IMR-90 (cell line): ENCODE measurements around the gene ADAM23. TPM values are rescaled to one million over a fixed set of nuclear protein-coding genes. Genes with fewer than 3 reads are reported as not detected.

ENCODE experiments used
- ATAC-seq: fragments of 200-7000 bp; cut with Tn5 transposase; 2 replicates; pipeline ENCODE4 v1.9.1; 2020; ENCODE audit warnings: low read depth, mild to moderate bottlenecking, moderate library complexity
- BruUV-seq: library from RNA; stranded (reverse); fragments of 400-500 nt; replicated peaks from 2 replicates; lab custom pipeline; 2021; lab: Mats Ljungman, UMichigan
- CTCF ChIA-PET: fragments of 300-600 bp; formaldehyde crosslinking; extraction: SDS; loops from one replicate; lab custom pipeline; 2021; ENCODE audit warnings: antibody characterized with exemption; lab: Yijun Ruan, JAX
- POLR2A ChIA-PET: fragments of 300-600 bp; sonication (Branson Sonifier 250); formaldehyde crosslinking; loops from one replicate; lab custom pipeline; 2022; ENCODE audit warnings: antibody characterized with exemption; ENCODE audit not compliant: unreplicated experiment; lab: Charles Lee
- DNase-seq: peaks from one replicate; pipeline ENCODE4 v3.0.0; 2013
- H2AFZ ChIP-seq: replicated peaks from 2 replicates; pipeline ENCODE3; 2013; ENCODE audit warnings: low read length, mild to moderate bottlenecking; ENCODE audit not compliant: poor library complexity
- H2AK5ac ChIP-seq: 2 replicates; pipeline ENCODE4 v1.6.1; 2013; ENCODE audit warnings: low read depth, low read length, inconsistent platforms
- H2AK9ac ChIP-seq: replicated peaks from 2 replicates; pipeline ENCODE3; 2013; ENCODE audit warnings: mild to moderate bottlenecking, low read depth, low read length, moderate library complexity; ENCODE audit not compliant: poor library complexity
- H2BK120ac ChIP-seq: 2 replicates; pipeline ENCODE4 v1.6.1; 2013; ENCODE audit warnings: low read depth, low read length, inconsistent platforms
- H2BK15ac ChIP-seq: 3 replicates; pipeline ENCODE4 v1.6.1; 2013; ENCODE audit warnings: low read depth, low read length, inconsistent platforms
- H2BK20ac ChIP-seq: 2 replicates; pipeline ENCODE4 v1.6.1; 2013; ENCODE audit warnings: low read depth, mild to moderate bottlenecking, inconsistent platforms, low read length, moderate library complexity
- H2BK5ac ChIP-seq: 2 replicates; pipeline ENCODE4 v1.6.1; 2013; ENCODE audit warnings: mild to moderate bottlenecking, low read depth, low read length, inconsistent platforms; ENCODE audit not compliant: poor library complexity, severe bottlenecking
- H3K14ac ChIP-seq: replicated peaks from 2 replicates; pipeline ENCODE4 v1.6.1; 2013; ENCODE audit warnings: low read depth, low read length, inconsistent platforms
- H3K18ac ChIP-seq: 2 replicates; pipeline ENCODE4 v1.6.1; 2013; ENCODE audit warnings: low read depth, low read length, control low read depth
- H3K23ac ChIP-seq: 2 replicates; pipeline ENCODE4 v1.6.1; 2013; ENCODE audit warnings: low read depth, low read length, inconsistent platforms
- H3K27ac ChIP-seq: 2 replicates; pipeline ENCODE4 v1.5.1; 2013; ENCODE audit warnings: mild to moderate bottlenecking, control low read depth, low read length; ENCODE audit not compliant: insufficient read depth
- H3K27me3 ChIP-seq: 2 replicates; pipeline ENCODE4 v1.6.1; 2013; ENCODE audit warnings: low read length; ENCODE audit not compliant: control insufficient read depth, insufficient read depth
- H3K36me3 ChIP-seq: 2 replicates; pipeline ENCODE4 v1.6.1; 2013; ENCODE audit warnings: low read length, mixed read lengths; ENCODE audit not compliant: control insufficient read depth, insufficient read depth
- H3K4ac ChIP-seq: 2 replicates; pipeline ENCODE4 v1.6.1; 2013; ENCODE audit warnings: low read depth, low read length, inconsistent platforms
- H3K4me1 ChIP-seq: 2 replicates; pipeline ENCODE4 v1.6.1; 2013; ENCODE audit warnings: low read length, mixed read lengths; ENCODE audit not compliant: control insufficient read depth, insufficient read depth
- H3K4me2 ChIP-seq: 2 replicates; pipeline ENCODE4 v1.6.1; 2013; ENCODE audit warnings: low read depth, mild to moderate bottlenecking, control low read depth, low read length, moderate library complexity
- H3K4me3 ChIP-seq: 2 replicates; pipeline ENCODE4 v1.5.1; 2013; ENCODE audit warnings: low read depth, mild to moderate bottlenecking, control low read depth, low read length, moderate library complexity; ENCODE audit not compliant: insufficient read depth
- H3K56ac ChIP-seq: 2 replicates; pipeline ENCODE4 v1.6.1; 2013; ENCODE audit warnings: low read length, inconsistent platforms; ENCODE audit not compliant: insufficient read depth; ENCODE audit errors: extremely low read depth
- H3K79me1 ChIP-seq, 2 experiments: 2 replicates each; pipeline ENCODE4 v1.6.1; 2013; ENCODE audit warnings: low read length in 2 of 2, inconsistent platforms in 1 of 2, low read depth in 1 of 2
- H3K9ac ChIP-seq: 2 replicates; pipeline ENCODE4 v1.6.1; 2013; ENCODE audit warnings: low read depth, low read length, control low read depth
- H3K9me1 ChIP-seq: 2 replicates; pipeline ENCODE4 v1.6.1; 2013; ENCODE audit warnings: low read length, inconsistent platforms; ENCODE audit not compliant: insufficient read depth
- H3K9me3 ChIP-seq: 2 replicates; pipeline ENCODE4 v1.6.1; 2013; ENCODE audit warnings: low read length; ENCODE audit not compliant: control insufficient read depth, insufficient read depth
- H4K20me1 ChIP-seq: 2 replicates; pipeline ENCODE4 v1.6.1; 2013; ENCODE audit warnings: low read length, inconsistent platforms; ENCODE audit not compliant: insufficient read depth
- H4K5ac ChIP-seq: 2 replicates; pipeline ENCODE4 v1.6.1; 2013; ENCODE audit warnings: mild to moderate bottlenecking, low read depth, low read length, control low read depth
- H4K8ac ChIP-seq, 2 experiments: 2 replicates each; pipeline ENCODE4 v1.6.1; 2013; ENCODE audit warnings: low read depth in 2 of 2, low read length in 2 of 2, control low read depth in 1 of 2, inconsistent platforms in 1 of 2
- H4K91ac ChIP-seq: 2 replicates; pipeline ENCODE4 v1.6.1; 2013; ENCODE audit warnings: low read depth, low read length, inconsistent platforms; ENCODE audit not compliant: insufficient read depth
- BHLHE40 ChIP-seq: fragments of 150-350 bp; IDR thresholded peaks from 2 replicates; pipeline ENCODE4 v1.6.1; 2016; ENCODE audit warnings: mild to moderate bottlenecking, low read depth, low read length
- CEBPB ChIP-seq: IDR thresholded peaks from 2 replicates; pipeline ENCODE4 v1.6.1; 2012; ENCODE audit warnings: low read depth, low read length, improper control_type of control experiment
- CHD1 ChIP-seq: IDR thresholded peaks from 2 replicates; pipeline ENCODE4 v1.6.1; 2012; ENCODE audit warnings: low read depth, low read length, improper control_type of control experiment
- CTCF ChIP-seq: conservative IDR thresholded peaks from 2 replicates; pipeline ENCODE4 v1.5.1; 2012; ENCODE audit warnings: mild to moderate bottlenecking, low read depth, low read length, improper control_type of control experiment
- ELK1 ChIP-seq: fragments of 150-350 bp; IDR thresholded peaks from 2 replicates; pipeline ENCODE4 v1.6.1; 2016; ENCODE audit warnings: low read depth, mild to moderate bottlenecking, low read length, moderate library complexity, borderline replicate concordance
- FOS ChIP-seq: fragments of 150-350 bp; IDR thresholded peaks from 2 replicates; pipeline ENCODE4 v1.6.1; 2016; ENCODE audit warnings: low read depth, low read length
- MAFK ChIP-seq: IDR thresholded peaks from 2 replicates; pipeline ENCODE4 v1.6.1; 2012; ENCODE audit warnings: low read depth, low read length, improper control_type of control experiment
- MAZ ChIP-seq: IDR thresholded peaks from 2 replicates; pipeline ENCODE4 v1.6.1; 2012; ENCODE audit warnings: low read depth, mild to moderate bottlenecking, low read length, improper control_type of control experiment, moderate library complexity, borderline replicate concordance
- MXI1 ChIP-seq: IDR thresholded peaks from 2 replicates; pipeline ENCODE4 v1.6.1; 2012; ENCODE audit warnings: low read depth, mild to moderate bottlenecking, low read length, moderate library complexity, borderline replicate concordance
- NFE2L2 ChIP-seq: fragments of 150-350 bp; IDR thresholded peaks from 2 replicates; pipeline ENCODE4 v1.6.1; 2016; ENCODE audit warnings: low read depth, mild to moderate bottlenecking, low read length
- POLR2A ChIP-seq: IDR thresholded peaks from 2 replicates; pipeline ENCODE4 v1.6.1; 2012; ENCODE audit warnings: mild to moderate bottlenecking, low read depth, low read length
- RAD21 ChIP-seq: IDR thresholded peaks from 2 replicates; pipeline ENCODE4 v1.6.1; 2012; ENCODE audit warnings: low read length, improper control_type of control experiment
- RCOR1 ChIP-seq: IDR thresholded peaks from 2 replicates; pipeline ENCODE4 v1.6.1; 2012; ENCODE audit warnings: mild to moderate bottlenecking, low read length, improper control_type of control experiment; ENCODE audit not compliant: insufficient replicate concordance
- RFX5 ChIP-seq: IDR thresholded peaks from 2 replicates; pipeline ENCODE4 v1.8.0; 2012; ENCODE audit warnings: low read depth, mild to moderate bottlenecking, low read length, moderate library complexity
- SMC3 ChIP-seq: fragments of 150-350 bp; IDR thresholded peaks from 2 replicates; pipeline ENCODE4 v1.6.1; 2016; ENCODE audit warnings: low read depth, mild to moderate bottlenecking, antibody characterized with exemption, low read length, moderate library complexity
- USF2 ChIP-seq: fragments of 150-350 bp; IDR thresholded peaks from 2 replicates; pipeline ENCODE4 v1.6.1; 2017; ENCODE audit warnings: mild to moderate bottlenecking, antibody characterized with exemption, low read length, low read depth
- WGBS, 2 experiments: methylation state at CpG; one replicate each; pipeline versions ENCODE4 v1.1.5 to v1.1.7; 2013; ENCODE audit warnings: missing lambda C conversion rate in 2 of 2; ENCODE audit not compliant: insufficient read length in 1 of 2; ENCODE audit errors: extremely low coverage in 2 of 2; 5-methylcytosine and 5-hydroxymethylcytosine counted together
- dilution Hi-C: fragments of 300-500 bp; cut with HindIII; formaldehyde crosslinking; loops from one replicate; pipeline ENCODE4 v1.14.3; 2018; ENCODE audit warnings: low sequenced_read_pairs; ENCODE audit not compliant: unreplicated experiment
- in situ Hi-C: fragments of 300-500 bp; cut with MboI; formaldehyde crosslinking; loops from 3 replicates; pipeline ENCODE4 v1.14.3; 2019; ENCODE audit warnings: low sequenced_read_pairs, inconsistent platforms, mixed read lengths
- intact Hi-C: fragments of 100-400 bp; cut with micrococcal nuclease; formaldehyde crosslinking; loops from 2 replicates; pipeline ENCODE4 v1.10.0; 2022
- polyA plus RNA-seq, 3 experiments: library from polyadenylated mRNA; depleted of rRNA; stranded (reverse); fragments of >200 nt; gene quantifications; 2 replicates each; pipeline ENCODE4 v1.2.3, GENCODE V29; 2012; ENCODE audit warnings: low replicate concordance in 1 of 3
- total RNA-seq: library from RNA; depleted of rRNA; stranded (reverse); fragments of >200 nt; gene quantifications from 2 replicates; pipeline ENCODE4 v1.2.3, GENCODE V29; 2012

The ADAM23 gene
- total and polyA plus RNA-seq, 2 of the 4 experiments (the other 2 are of a cell fraction): 2.9 to 10.3 TPM

- dilution Hi-C loops (no loop called here), intact Hi-C loops (no loop called here), in situ Hi-C loops (no loop called here)
- Histone ChIP-seq H2BK120ac (no peak overlapping the region), H3K4me2 (no peak overlapping the region), H3K18ac (no peak overlapping the region), H3K4me1 (peaks cover 4% of the 10 kb centered on the region; the same call in 1 of the 2 replicates), H2BK5ac (no peak overlapping the region), H3K56ac (no peak overlapping the region), H3K14ac (no peak overlapping the region), H3K36me3 (no peaks in the 10 kb centered on the region), H3K9me3 (no peaks in the 10 kb centered on the region), H2BK15ac (no peak overlapping the region), H3K9ac (no peak overlapping the region), H3K27me3 (no peaks in the 10 kb centered on the region), H4K91ac (no peak overlapping the region), H3K23ac (no peak overlapping the region), H3K27ac (no peak overlapping the region), H4K8ac (no peak overlapping the region), H2AK9ac (no peak overlapping the region), H3K9me1 (no peaks in the 10 kb centered on the region; the same call in 1 of the 2 replicates), H3K4ac (no peak overlapping the region), H3K4me3 (no peak overlapping the region), H2BK20ac (no peak overlapping the region), H4K20me1 (no peaks in the 10 kb centered on the region), H2AK5ac (no peak overlapping the region), H2AFZ (peak overlapping the region; percentile 28), H3K79me1 (no peaks in the 10 kb centered on the region), H4K5ac (no peak overlapping the region)
- 61% methylated on average over 2 of the region's 6 CpGs; no CpG with 5 or more reads in 1 of the 2 experiments for WGBS, 2 experiments
- ChIA-PET POLR2A (no interaction called here), CTCF (no interaction called here)
- BruUV-seq: no TSS peak
- TF ChIP-seq NFE2L2: no peak
- TF ChIP-seq MXI1: no peak
- TF ChIP-seq CHD1: no peak
- TF ChIP-seq FOS: no peak
- TF ChIP-seq MAFK: no peak
- no peak for TF ChIP-seq CTCF
- no peak for TF ChIP-seq USF2
- no peak for TF ChIP-seq RCOR1
- no peak for TF ChIP-seq RFX5
- no peak for TF ChIP-seq RAD21
- no peak for TF ChIP-seq POLR2A
- TF ChIP-seq CEBPB: no peak
- no peak for TF ChIP-seq SMC3
- TF ChIP-seq MAZ: no peak
- TF ChIP-seq ELK1: no peak
- TF ChIP-seq BHLHE40: no peak
- ATAC-seq (peak; percentile 63), DNase-seq (peak; percentile 32)
These were observed 171.5 kb downstream of the ADAM23 start for GRCh38 chr2:206614811-206615210.
